BE2C (cell line): Measurements from ENCODE around the gene IRF5.

Experiments
- DNase-seq: peaks from one replicate; pipeline ENCODE4 v3.0.0-alpha.2; 2020
- H3K27me3 ChIP-seq: fragments of 250-450 bp; sonication (Bioruptor Pico); 2 replicates; pipeline ENCODE4 v1.5.1; 2020; ENCODE audit warnings: mild to moderate bottlenecking
- H3K36me3 ChIP-seq: fragments of 250-450 bp; sonication (Bioruptor Pico); 2 replicates; pipeline ENCODE4 v1.5.1; 2020; ENCODE audit warnings: mild to moderate bottlenecking
- H3K4me1 ChIP-seq: fragments of 250-450 bp; sonication (Bioruptor Pico); 2 replicates; pipeline ENCODE4 v1.5.1; 2020
- H3K4me3 ChIP-seq: 2 replicates; pipeline ENCODE4 v1.5.1; 2011; ENCODE audit warnings: low read depth, low read length
- H3K9me3 ChIP-seq: fragments of 250-450 bp; sonication (Bioruptor Pico); 2 replicates; pipeline ENCODE4 v1.5.1; 2020
- CTCF ChIP-seq: IDR thresholded peaks from 2 replicates; pipeline ENCODE4 v1.5.1; 2012; ENCODE audit warnings: mild to moderate bottlenecking, low read depth, low read length

IRF5 gene

GRCh38 chr7:128963327-128963757, 25.6 kb downstream of the IRF5 start:
- DNase-seq = no peak
- Histone ChIP-seq H3K4me1 (no peaks in the 10 kb centered on the region), H3K4me3 (no peak overlapping the region), H3K9me3 (no peaks in the 10 kb centered on the region), H3K36me3 (peaks cover 69% of the 10 kb centered on the region), H3K27me3 (no peaks in the 10 kb centered on the region)
- no peak for TF ChIP-seq CTCF

GRCh38 chr7:128968624-128969023, 30.9 kb downstream of the IRF5 start:
- no peaks in the 10 kb centered on the region for H3K27me3 ChIP-seq
- no peaks in the 10 kb centered on the region for H3K9me3 ChIP-seq
- TF ChIP-seq CTCF = no peak
- no peak overlapping the region for H3K4me3 ChIP-seq
- no peaks in the 10 kb centered on the region for H3K4me1 ChIP-seq
- DNase-seq = no peak
- H3K36me3 ChIP-seq = peaks cover 76% of the 10 kb centered on the region

- TF ChIP-seq CTCF = no peak
- Histone ChIP-seq H3K9me3 (no peaks in the 10 kb centered on the region), H3K4me1 (no peaks in the 10 kb centered on the region), H3K4me3 (no peak overlapping the region), H3K27me3 (no peaks in the 10 kb centered on the region), H3K36me3 (peaks cover 66% of the 10 kb centered on the region)
- no peak for DNase-seq
Observed at GRCh38 chr7:128974241-128974934, 36.7 kb downstream of the IRF5 start.

- Histone ChIP-seq H3K9me3 (no peaks in the 10 kb centered on the region), H3K27me3 (no peaks in the 10 kb centered on the region), H3K36me3 (peaks cover 76% of the 10 kb centered on the region), H3K4me3 (no peak overlapping the region), H3K4me1 (no peaks in the 10 kb centered on the region)
- DNase-seq = no peak
- no peak for TF ChIP-seq CTCF
Observed at GRCh38 chr7:128982105-128982504, 44.4 kb downstream of the IRF5 start.

GRCh38 chr7:128985660-128986059, 47.9 kb downstream of the IRF5 start:
- Histone ChIP-seq H3K36me3 (peaks cover 73% of the 10 kb centered on the region), H3K4me1 (no peaks in the 10 kb centered on the region), H3K4me3 (no peak overlapping the region), H3K9me3 (no peaks in the 10 kb centered on the region), H3K27me3 (no peaks in the 10 kb centered on the region)
- no peak for DNase-seq
- no peak for TF ChIP-seq CTCF

- TF ChIP-seq CTCF = no peak
- peaks cover 67% of the 10 kb centered on the region for H3K36me3 ChIP-seq
- DNase-seq = no peak
- H3K4me1 ChIP-seq = no peaks in the 10 kb centered on the region
- H3K9me3 ChIP-seq = no peaks in the 10 kb centered on the region
- H3K4me3 ChIP-seq = no peak overlapping the region
- no peaks in the 10 kb centered on the region for H3K27me3 ChIP-seq
Observed at GRCh38 chr7:128986609-128987008, 48.9 kb downstream of the IRF5 start.
